Tibial artery (tissue), 4 donors: ENCODE data around the gene CSNK1G2.
"Not testable (repeated sequence)": the region's sequence is repeated elsewhere in the genome, so short reads cannot be mapped to it uniquely, and the experiment has no call there.

Experiments used
- DNase-seq, 2 donors: peaks; one replicate each; pipeline ENCODE4 v3.0.0-alpha.2; 2019
- H3K27ac ChIP-seq, 2 donors: fragments of 200-600 bp; sonication (generic) in 1 of 2; 1 replicate in 1 of 2; 2 replicates in 1 of 2; pipeline ENCODE4 v1.5.1; 2018 to 2019; ENCODE audit warnings: mild to moderate bottlenecking in 1 of 2
- H3K27me3 ChIP-seq, 2 donors: fragments of 200-600 bp; sonication (generic) in 1 of 2; one replicate each; pipeline versions ENCODE4 v1.5.1 to v1.6.0; 2016 to 2019
- H3K36me3 ChIP-seq, 3 donors: fragments of 200-600 bp; sonication (generic) in 2 of 3; one replicate each; pipeline ENCODE4 v1.5.1; 2016 to 2019; ENCODE audit warnings: mild to moderate bottlenecking in 2 of 3
- H3K4me1 ChIP-seq, 4 donors: fragments of 200-600 bp; sonication (generic) in 2 of 4; 1 replicate in 3 of 4; 2 replicates in 1 of 4; pipeline ENCODE4 v1.5.1; 2016 to 2019
- H3K4me3 ChIP-seq, 2 donors: fragments of 200-600 bp; sonication (generic) in 1 of 2; 1 replicate in 1 of 2; 2 replicates in 1 of 2; pipeline ENCODE4 v1.5.1; 2018 to 2019; ENCODE audit warnings: mild to moderate bottlenecking in 2 of 2
- H3K9me3 ChIP-seq, 3 donors: fragments of 200-600 bp; sonication (generic) in 1 of 3; one replicate each; pipeline ENCODE4 v1.5.1; 2016 to 2019
- CTCF ChIP-seq, 2 experiments: fragments of 200-600 bp in 1 of 2; fragments of 450-650 bp in 1 of 2; IDR thresholded peaks; one replicate each; pipeline ENCODE4 v1.5.1; 2017 to 2019; ENCODE audit warnings: antibody characterized with exemption in 2 of 2, mild to moderate bottlenecking in 1 of 2, moderate library complexity in 1 of 2
- intact Hi-C: fragments of 100-400 bp; cut with DNase I; formaldehyde crosslinking; loops from one replicate; pipeline ENCODE4 v1.15.0; 2023; ENCODE audit warnings: low total_unique reads

The CSNK1G2 gene

DNA sequence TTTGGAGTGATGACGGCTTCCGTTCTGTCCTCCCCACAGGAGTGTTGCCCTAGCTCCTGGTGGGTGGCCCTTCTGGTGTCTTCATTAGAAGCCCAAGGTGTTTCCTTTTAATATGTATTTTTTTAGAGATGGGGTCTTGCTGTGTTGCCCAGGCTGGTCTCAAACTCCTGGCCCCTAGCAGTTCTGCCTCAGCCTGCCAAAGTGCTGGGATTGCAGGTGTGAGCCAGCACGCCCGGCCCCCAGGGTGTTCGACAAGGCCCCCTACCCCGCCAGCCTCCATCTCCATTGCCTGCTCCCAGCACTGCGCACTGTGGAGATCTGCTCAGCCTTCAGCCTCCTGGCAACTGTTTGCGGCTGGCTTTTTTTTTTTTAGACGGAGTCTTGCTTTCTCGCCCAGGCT lies 43.4 kb downstream of the CSNK1G2 start:
- intact Hi-C loops: no loop called here
- H3K4me3 ChIP-seq: no peak overlapping the region
- no peaks in the 10 kb centered on the region for H3K27me3 ChIP-seq
- no peak for DNase-seq
- H3K27ac ChIP-seq: no peak overlapping the region
- no peaks in the 10 kb centered on the region for H3K4me1 ChIP-seq
- no peak for TF ChIP-seq CTCF (IDR thresholded peaks at IDR 0.05)
- H3K9me3 ChIP-seq: no peaks in the 10 kb centered on the region
- H3K36me3 ChIP-seq: peaks cover 61 to 99% (median 81%) of the 10 kb centered on the region in 3 donors

- no peak for DNase-seq
- Histone ChIP-seq H3K36me3 (peaks cover 62 to 99% (median 81%) of the 10 kb centered on the region in 3 donors), H3K4me3 (no peak overlapping the region), H3K4me1 (no peaks in the 10 kb centered on the region), H3K9me3 (no peaks in the 10 kb centered on the region), H3K27me3 (no peaks in the 10 kb centered on the region), H3K27ac (no peak overlapping the region)
- TF ChIP-seq CTCF (IDR thresholded peaks at IDR 0.05): no peak
- intact Hi-C loops: no loop called here
Observed at GRCh38 chr19:1985588-1986356, 44.8 kb downstream of the CSNK1G2 start.

DNA sequence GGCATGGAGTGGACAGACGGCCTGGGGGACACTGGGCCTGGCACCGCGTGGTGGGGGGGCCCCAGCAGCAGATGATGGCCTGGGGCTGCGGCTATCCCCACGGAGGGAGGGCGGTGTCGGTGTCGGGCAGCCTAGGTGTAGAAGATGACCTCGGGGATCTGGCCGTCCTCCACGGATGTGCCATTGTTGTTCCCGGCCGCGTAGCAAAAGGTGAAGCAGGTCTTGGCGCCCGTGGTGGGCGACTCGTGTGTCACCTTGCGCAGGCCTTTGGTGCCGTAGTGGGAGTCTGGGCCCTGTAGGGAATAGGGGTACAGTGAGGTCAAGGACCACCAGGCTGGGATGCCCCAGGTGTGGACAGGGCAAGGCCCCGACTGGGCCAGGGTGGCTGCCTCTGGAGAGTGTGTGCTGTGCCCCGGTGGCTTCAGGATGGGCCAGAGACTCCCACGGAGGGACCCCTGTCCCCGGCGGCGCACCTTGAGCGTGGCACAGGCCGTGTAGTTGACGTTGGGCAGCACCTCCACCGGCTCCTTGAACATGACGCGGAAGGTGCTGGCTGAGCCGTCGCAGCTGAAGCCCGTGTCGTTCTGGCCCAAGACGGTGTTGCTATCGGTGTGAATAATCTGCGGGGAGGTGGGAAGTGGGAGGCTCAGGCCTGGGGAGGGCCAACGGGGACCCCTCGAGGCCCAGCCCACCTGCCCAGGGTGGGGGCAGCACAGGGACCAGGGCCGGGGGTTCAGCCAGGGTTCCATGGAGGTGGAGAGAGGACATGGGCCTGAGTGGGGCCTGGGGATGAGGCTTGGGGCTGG lies 45.6 kb downstream of the CSNK1G2 start:
- Histone ChIP-seq H3K27me3 (no peaks in the 10 kb centered on the region), H3K4me3 (no peak overlapping the region), H3K4me1 (no peaks in the 10 kb centered on the region), H3K9me3 (no peaks in the 10 kb centered on the region), H3K27ac (no peak overlapping the region), H3K36me3 (peaks cover 60 to 99% (median 81%) of the 10 kb centered on the region in 3 donors)
- no peak for TF ChIP-seq CTCF (IDR thresholded peaks at IDR 0.05)
- DNase-seq: no peak
- intact Hi-C loops: no loop called here

DNA sequence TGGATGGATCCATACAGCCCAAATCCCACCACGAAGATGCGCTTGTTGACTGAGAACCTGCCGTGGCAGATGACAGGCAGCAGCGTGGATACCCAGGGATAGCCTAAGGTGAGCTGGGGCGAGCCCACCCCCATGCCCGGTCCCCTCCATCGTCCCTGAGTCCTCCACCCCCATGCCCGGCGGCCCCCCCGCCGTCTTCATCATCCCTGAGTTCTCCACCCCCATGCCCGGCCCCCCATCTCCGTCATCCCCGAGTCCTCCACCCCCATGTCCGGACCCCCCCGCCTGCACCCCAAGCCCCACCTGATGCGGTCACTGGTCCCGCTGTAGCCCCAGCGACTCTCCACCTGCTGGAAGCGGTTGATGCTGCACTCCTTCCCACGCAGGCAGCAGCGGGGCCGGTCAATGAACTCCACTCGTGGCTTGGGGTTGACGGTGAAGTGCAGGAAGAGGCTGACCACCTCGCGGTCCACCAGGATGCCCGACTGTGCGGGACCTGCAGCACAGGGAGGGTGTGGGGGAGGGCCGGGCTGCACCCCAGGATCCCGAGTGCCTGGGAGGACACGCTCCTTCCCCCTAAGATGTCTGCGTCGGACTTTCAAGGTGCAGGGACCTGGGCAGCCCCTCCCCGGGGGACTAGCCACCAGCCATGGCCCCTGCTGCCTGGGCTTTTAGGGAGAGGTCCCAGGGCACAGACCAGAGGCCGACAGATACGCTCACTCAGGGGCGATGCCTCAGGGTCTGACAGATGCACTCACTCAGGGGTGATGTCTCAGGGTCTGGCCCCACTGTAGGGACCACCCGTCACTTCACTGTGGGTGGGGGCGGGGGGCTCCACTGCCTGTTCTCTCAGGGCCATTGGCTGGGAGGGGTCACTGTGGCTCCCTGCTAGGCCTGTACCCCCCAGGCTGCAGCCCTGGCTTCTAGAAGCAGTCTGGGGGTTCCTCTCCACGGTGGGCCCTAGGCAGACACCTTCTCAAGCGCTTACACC lies 46.5 kb downstream of the CSNK1G2 start:
- Histone ChIP-seq H3K4me1 (no peaks in the 10 kb centered on the region), H3K27ac (no peak overlapping the region), H3K27me3 (no peaks in the 10 kb centered on the region), H3K4me3 (no peak overlapping the region), H3K9me3 (no peaks in the 10 kb centered on the region), H3K36me3 (peaks cover 55 to 98% (median 75%) of the 10 kb centered on the region in 3 donors)
- TF ChIP-seq CTCF (IDR thresholded peaks at IDR 0.05): no peak
- intact Hi-C loops: no loop called here
- DNase-seq: no peak

GRCh38 chr19:1988464-1988863 lies 47.5 kb downstream of the CSNK1G2 start:
- peaks cover 51 to 99% (median 84%) of the 10 kb centered on the region in 3 donors for H3K36me3 ChIP-seq
- H3K4me1 ChIP-seq, H3K27me3 ChIP-seq, DNase-seq, H3K27ac ChIP-seq, H3K9me3 ChIP-seq, intact Hi-C loops, H3K4me3 ChIP-seq: not testable (repeated sequence)
